Ureter (tissue), 1 donor: ENCODE results near the gene EML3. TPM values are rescaled to one million over a fixed set of nuclear protein-coding genes. Genes with fewer than 3 reads are reported as not detected.
"Not testable (repeated sequence)": the region's sequence is repeated elsewhere in the genome, so short reads cannot be mapped to it uniquely, and the experiment has no call there.

Experiments used
- DNase-seq: peaks from one replicate; pipeline ENCODE4 v3.0.0-alpha.2; 2020; ENCODE audit warnings: low spot score
- total RNA-seq: library from RNA; stranded (reverse); gene quantifications from one replicate; pipeline ENCODE4 v1.2.4, GENCODE V29; 2023
- donor health status: DM: yes; HTN: yes; CAD: no.

Gene EML3
- total RNA-seq, 1 donor from 2014 or later = 83.2 TPM

DNA sequence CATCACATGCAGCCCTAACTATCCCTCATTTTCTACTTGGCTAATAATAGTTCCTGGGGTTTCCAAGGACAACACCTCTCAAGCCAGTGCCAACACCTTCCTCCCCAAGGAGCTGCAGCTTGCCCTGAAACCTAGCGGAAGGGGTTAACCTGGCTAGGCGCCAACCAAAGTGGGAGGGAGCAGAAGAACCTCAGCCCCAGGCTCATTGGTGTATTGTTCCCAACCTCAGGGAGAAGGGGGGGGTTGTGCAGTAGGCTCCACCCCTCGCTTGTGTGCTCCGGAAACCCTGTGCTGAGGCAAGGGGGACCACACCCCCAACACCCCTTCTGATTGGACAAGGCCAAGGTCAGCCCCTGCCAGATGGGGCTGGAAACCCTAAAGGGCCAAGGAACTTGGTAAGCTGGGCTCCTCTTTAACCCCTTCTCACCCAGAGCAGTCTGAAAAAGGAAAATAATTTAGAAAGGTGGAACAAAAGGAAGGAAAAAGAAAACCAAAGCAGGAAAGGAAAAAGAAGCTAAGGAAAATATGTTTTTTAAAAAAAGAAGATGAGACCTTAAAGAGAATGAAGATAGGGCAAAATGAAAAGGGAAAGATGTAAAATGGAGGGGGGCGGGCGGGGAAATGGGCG is 13.4 kb downstream of the EML3 start:
- DNase-seq = peak; percentile 95

GRCh38 chr11:62595124-62595523 is 17.5 kb downstream of the EML3 start:
- DNase-seq = no peak

- DNase-seq = peak; percentile 77
Measured at GRCh38 chr11:62593434-62594044, 19.0 kb downstream of the EML3 start.

GRCh38 chr11:62592989-62593421 is 19.6 kb downstream of the EML3 start:
- no peak for DNase-seq

GRCh38 chr11:62592146-62592815 is 20.3 kb downstream of the EML3 start:
- DNase-seq = no peak

DNA sequence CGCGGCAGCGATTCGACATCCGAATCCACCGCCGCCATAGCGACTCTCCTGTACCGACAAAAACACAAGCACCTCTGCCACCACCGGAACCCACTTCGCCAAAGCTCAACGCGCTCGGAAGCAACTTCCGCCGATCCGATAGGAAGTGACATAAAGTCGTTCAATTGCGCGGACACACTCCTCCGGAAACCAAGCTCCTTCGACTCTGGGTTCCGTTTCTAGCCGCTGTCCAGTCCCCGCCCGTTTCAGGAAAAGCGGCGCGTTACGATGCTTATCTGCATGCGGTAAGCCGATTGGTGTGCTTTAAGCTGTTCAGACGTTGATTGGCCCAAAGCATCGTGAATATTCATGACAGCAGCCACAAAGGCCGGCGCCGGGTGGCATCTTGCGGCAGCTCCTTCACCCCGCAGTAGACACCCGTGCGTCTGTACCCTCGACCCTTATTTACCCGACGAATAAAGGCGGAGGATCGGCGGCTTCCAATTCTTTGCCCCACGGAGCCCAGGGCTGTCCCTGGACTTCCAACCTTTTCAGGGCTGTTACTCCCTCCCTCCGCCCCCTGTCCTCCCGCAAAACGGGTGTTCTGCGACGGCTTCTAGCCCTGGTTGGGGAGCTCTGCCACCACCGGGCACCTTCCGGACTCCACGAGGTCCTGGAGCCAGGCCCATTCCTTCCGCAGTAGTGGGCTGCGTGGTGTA is 21.0 kb downstream of the EML3 start, which contains the start of gene TUT1:
Gene TUT1 (minus strand): TSS at position 76 of the 698 bp plus-strand sequence. CDS start 38 bp downstream, at position 38.
- DNase-seq = peak; percentile 98

GRCh38 chr11:62588966-62589637 is 23.5 kb downstream of the EML3 start:
- no peak for DNase-seq

GRCh38 chr11:62585356-62585755 is 27.2 kb downstream of the EML3 start:
- not testable (repeated sequence) for DNase-seq

GRCh38 chr11:62581735-62582134 is 30.8 kb downstream of the EML3 start:
- DNase-seq = not testable (repeated sequence)

DNA sequence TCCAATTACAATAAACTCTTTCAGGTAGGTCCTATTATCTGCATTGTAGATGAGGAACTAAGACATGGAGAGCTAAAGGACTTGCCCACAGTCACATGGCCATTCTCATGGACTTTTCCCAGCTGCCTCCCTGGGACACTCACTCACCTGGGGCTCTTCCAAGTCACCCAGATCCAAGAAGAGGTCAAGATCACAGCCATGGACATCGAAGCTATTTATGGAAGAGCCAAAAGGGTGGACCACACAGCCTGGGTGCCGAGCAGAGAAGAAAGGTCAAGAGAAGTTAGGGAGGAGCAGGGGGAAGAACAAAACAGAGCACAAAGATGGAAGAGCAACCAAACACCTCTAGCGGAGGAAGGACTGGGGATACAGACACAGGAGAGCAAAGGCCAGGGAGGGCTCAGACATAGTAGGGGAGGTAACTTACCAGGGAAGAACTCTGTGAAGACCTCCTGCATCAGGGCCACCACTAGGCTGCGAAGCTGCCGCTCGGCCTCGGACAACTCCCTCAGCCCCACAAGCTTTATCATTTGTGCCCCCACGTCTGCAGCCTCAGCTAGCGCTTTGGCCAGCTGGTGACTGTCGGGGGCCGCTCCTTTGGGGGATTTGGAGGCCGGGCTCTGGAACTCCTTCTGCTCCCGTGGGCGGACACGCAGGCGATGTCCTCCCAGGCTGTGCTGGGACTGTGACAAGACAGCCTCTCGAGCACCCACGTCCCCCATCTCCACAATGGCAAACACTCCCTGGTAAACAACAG is 31.4 kb downstream of the EML3 start:
- no peak for DNase-seq

- DNase-seq = no peak
Measured at GRCh38 chr11:62579252-62579651, 33.3 kb downstream of the EML3 start.

DNA sequence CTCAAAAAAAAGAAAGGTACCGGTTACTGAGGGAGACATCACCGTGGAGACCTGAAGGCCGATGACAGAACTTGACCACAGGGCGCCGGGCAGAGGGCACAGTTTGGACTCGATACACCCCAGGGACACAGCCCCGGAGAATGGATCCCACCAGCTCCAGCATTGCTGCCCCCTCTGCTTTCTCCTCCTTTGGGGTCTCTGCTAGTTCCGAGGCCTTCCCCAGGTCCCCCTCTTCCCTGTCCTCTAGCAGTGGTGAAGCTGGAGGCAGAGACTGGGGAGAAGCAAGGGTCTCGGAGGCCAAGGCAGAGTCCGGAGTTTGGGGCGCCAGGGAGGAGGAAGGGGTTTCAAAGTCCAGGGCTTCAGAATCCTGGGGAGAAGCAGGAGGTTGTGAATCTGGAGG is 34.0 kb downstream of the EML3 start:
- no peak for DNase-seq

- DNase-seq = no peak
Measured at GRCh38 chr11:62577046-62577714, 35.4 kb downstream of the EML3 start.

DNA sequence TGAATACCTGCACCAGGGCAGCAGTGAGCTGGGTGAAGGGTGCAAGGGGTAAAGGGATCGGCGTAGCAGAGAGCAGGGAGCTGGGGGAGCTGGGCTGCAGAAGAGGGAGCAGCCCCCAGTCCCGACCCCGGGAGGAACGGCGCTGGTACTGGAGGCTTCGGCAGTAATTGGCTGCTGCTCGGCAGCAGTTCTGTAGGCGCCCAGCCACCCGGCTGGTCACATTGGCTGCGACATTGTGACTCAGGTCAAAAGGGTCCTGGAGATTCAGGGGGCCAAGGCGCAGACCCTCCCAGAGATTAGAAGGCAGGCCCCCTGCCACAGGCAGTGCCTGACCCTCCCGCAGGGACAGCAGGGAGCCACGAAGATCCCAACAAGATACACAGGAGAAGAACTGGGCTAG is 36.7 kb downstream of the EML3 start:
- DNase-seq = no peak

DNA sequence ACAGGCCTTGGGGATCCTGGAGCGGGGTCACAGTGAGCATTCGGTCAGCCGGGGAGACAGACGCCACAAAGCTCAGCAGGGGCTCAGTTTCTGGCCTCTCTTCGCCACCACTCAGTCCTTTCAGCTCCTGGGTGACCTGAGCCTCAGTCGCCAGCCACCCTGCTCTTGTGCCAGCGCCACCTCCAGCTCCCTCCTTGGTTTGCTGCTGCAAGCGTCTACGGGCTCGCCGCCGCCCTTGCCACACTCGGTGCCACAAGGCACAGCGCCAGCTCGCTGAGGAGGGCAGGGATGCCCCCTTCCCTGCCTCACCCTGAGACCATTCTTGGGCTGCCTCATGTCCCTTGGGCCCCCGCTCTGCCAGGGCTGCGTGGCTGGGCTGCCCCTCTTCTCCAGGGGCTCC is 37.4 kb downstream of the EML3 start:
- no peak for DNase-seq

GRCh38 chr11:62574363-62575071 is 38.1 kb downstream of the EML3 start:
- no peak for DNase-seq

DNA sequence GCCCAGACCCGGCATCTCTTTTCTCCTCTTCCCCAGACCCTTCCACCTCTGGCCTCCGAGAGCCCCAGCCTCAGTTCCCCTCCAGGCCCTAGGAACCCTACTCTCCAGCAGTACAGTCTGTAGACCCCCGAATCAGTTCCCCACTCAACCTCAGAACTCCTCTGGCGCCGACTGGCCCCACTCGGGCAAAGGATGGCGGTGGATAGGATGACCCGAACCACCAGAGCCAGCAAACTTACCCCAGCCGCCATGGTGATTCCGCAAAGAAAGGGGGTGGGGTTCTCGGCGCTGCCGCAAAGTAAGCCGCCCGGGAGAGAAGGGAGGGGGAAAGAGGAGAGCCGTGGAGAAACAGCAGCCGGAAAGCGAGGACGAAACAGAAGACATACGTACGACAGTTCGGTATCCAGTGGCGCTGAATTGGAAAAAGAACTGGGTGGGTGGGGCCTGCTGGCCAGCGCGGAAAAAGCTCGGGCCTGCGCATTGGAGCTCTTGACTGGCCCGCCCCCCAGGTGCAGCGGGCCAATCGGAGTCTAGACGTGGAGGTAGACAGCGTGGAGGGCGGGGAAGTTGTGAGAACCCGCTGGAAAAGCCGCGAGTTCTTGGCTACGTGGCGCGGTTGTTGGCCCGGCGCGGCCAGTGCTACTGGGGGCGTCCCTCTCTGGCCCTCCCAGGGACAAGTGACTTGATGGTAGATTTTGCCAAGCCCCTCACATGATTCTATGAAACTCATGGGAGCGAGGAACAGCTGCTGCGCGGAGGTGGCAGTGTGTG is 38.8 kb downstream of the EML3 start, which contains the start of gene EEF1G:
Gene EEF1G (minus strand): TSS at position 300 of the 771 bp plus-strand sequence. CDS start 49 bp downstream, at position 251.
- DNase-seq = peak; percentile 99

- no peak for DNase-seq
Measured at GRCh38 chr11:62573006-62573591, 39.5 kb downstream of the EML3 start.
